ENCODE measurements around the gene SDF4.
A peak's percentile ranks its signal among the peaks of the same experiment; 100 is the strongest.

The SDF4 gene

GRCh38 chr1:1231400-1232207 lies at the start of gene SDF4:
TSS of gene SDF4 (minus strand) at chr1:1232001. CDS start at chr1:1228772, 3,229 bp downstream.
- peak; percentile 98 to 99 (median 99) for DNase-seq

- no peak for DNase-seq
These were observed 49.1 kb upstream of the SDF4 start for GRCh38 chr1:1280782-1281481.

- DNase-seq, result no peak
These were observed 47.2 kb upstream of the SDF4 start for GRCh38 chr1:1279028-1279427.

- no peak for DNase-seq
These were observed 46.8 kb upstream of the SDF4 start for GRCh38 chr1:1278620-1279019.

- no peak for DNase-seq
These were observed 44.0 kb upstream of the SDF4 start for GRCh38 chr1:1275836-1276235.

GRCh38 chr1:1274931-1275431 lies 43.2 kb upstream of the SDF4 start:
- no peak for DNase-seq

GRCh38 chr1:1274299-1274930 lies 42.6 kb upstream of the SDF4 start:
- DNase-seq, result no peak

- peak; percentile 92 to 97 (median 96) for DNase-seq
These were observed 41.9 kb upstream of the SDF4 start, which contains the start of gene UBE2J2 for GRCh38 chr1:1273512-1274298. TSS of gene UBE2J2 (minus strand) at chr1:1273854. CDS start at chr1:1267992, 5,862 bp downstream.

GRCh38 chr1:1273209-1273511 lies 41.4 kb upstream of the SDF4 start:
- peak; percentile 31 to 63 (median 48) for DNase-seq

GRCh38 chr1:1272341-1273208 lies 40.8 kb upstream of the SDF4 start:
- no peak for DNase-seq

- peak in 1 of 3 donors; percentile 29 for DNase-seq
These were observed 39.0 kb upstream of the SDF4 start for GRCh38 chr1:1270813-1271212.

- no peak for DNase-seq
These were observed 36.5 kb upstream of the SDF4 start for GRCh38 chr1:1268284-1268682.

- DNase-seq, result no peak
These were observed 35.9 kb upstream of the SDF4 start for GRCh38 chr1:1267488-1268283.

- DNase-seq, result peak in 2 of 3 donors; percentile 14 to 27
These were observed 33.1 kb upstream of the SDF4 start for GRCh38 chr1:1264868-1265272.

- no peak for DNase-seq
These were observed 32.2 kb upstream of the SDF4 start for GRCh38 chr1:1264026-1264425.

- DNase-seq, result no peak
These were observed 31.0 kb upstream of the SDF4 start for GRCh38 chr1:1262758-1263157.

GRCh38 chr1:1262071-1262470 lies 30.3 kb upstream of the SDF4 start:
- no peak for DNase-seq

- DNase-seq, result no peak
These were observed 29.2 kb upstream of the SDF4 start for GRCh38 chr1:1260843-1261560.

- peak; percentile 39 to 65 (median 53) for DNase-seq
These were observed 28.3 kb upstream of the SDF4 start for GRCh38 chr1:1259951-1260600.

- no peak for DNase-seq
These were observed 27.7 kb upstream of the SDF4 start for GRCh38 chr1:1259540-1259939.
